ENCODE results near the gene CYP2C19. TPM values are rescaled to one million over a fixed set of nuclear protein-coding genes. Genes with fewer than 3 reads are reported as not detected.
"Not testable (repeated sequence)": the region's sequence is repeated elsewhere in the genome, so short reads cannot be mapped to it uniquely, and the experiment has no call there.

CYP2C19 gene
- total RNA-seq, 1 experiment from 2014 or later: not detected

DNA sequence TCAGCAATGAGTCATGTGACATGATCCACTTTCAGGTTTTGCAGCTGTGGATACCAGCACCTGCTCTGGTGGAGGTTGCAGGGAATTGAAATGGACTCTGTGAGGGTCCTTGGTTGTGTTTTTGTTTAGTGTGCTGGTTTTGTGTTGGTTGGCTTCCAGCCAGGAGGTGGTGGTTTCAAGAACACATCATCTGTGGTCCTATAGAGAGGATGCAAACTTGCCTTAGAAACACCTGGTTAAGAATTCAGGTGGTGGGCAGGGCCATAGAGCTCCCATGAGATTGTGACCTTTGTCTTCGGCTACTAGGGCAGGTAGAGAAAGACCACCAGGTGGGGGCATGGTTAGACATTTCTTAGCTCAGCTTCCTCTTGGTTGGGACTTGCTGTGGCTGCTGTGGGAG lies 116.7 kb downstream of the CYP2C19 start:
- no peak for DNase-seq (ENCODE audit: low read depth)

- no peak for DNase-seq (ENCODE audit: low read depth)
Measured at GRCh38 chr10:94889123-94889522, 126.6 kb downstream of the CYP2C19 start.

DNA sequence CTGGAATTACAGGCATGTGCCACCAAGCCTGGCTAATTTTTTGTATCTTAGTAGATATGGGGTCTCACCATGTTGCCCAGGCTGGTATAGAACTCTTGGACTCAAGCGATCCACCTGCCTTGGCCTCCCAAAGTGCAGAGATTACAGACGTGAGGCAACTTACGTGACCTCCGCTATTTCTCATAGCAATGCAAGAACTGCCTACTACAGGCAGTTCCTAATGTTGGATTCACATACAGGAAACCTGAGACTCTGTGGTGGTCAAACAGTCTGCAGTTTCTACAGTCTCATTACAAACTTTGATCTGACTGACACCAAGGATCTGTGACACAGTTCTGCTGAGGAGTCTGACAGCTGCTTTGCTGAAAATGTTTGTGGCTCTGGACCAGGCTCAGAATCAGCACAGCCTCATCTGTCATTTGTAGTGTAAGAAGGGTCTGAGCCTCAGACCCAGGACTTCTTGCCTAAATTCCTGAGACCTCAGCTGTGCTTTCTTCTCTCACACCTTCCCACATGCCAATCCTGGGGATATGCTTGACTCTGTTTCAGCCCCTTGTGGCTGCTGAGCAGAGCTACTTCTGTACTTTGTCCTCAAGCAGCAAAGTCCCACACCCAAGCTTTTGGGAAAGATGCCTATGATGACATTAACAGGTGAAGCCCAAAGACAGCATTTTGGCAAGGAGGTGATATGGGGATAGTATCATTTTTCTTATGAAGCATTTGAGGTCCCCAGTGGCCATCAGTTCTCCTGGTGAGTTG lies 128.0 kb downstream of the CYP2C19 start:
- no peak for DNase-seq (ENCODE audit: low read depth)

GRCh38 chr10:94898414-94898813 lies 135.9 kb downstream of the CYP2C19 start:
- DNase-seq (ENCODE audit: low read depth): not testable (repeated sequence)

- DNase-seq (ENCODE audit: low read depth): no peak
Measured at GRCh38 chr10:94902080-94902479, 139.6 kb downstream of the CYP2C19 start.

DNA sequence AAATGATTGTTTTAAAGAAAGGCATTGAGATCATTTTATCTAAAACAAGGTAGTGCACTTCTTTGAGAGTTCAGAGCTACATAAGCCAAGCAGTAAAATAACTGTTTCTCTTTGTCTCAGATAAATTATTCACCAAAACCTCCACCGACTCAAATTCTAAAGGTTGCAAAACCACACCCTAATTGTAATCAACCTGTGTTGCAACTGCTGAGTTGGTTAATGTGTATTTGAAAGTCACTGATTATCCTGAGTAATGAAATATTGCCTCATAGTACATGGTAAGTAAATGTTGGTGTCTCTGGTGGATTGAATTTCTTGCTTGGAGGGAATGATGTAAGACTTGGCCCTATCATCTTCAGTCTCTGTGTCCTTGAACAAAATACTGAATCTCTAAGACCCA lies 140.1 kb downstream of the CYP2C19 start:
- DNase-seq (ENCODE audit: low read depth): no peak

Other genes with a start within 250 kb of the CYP2C19 start
- gene HELLS, start 216.9 kb upstream of the CYP2C19 start, total RNA-seq (2014; rRNA removed): 70.1 and 92.9 TPM in 2 replicates
- gene CYP2C18, start 79.0 kb upstream of the CYP2C19 start, total RNA-seq (2014; rRNA removed): not detected in 2 replicates
- gene CYP2C9, start 176.0 kb downstream of the CYP2C19 start, total RNA-seq (2014; rRNA removed): not detected in 2 replicates